Measurements from ENCODE around the gene STK38.
"Not testable (repeated sequence)": the region's sequence is repeated elsewhere in the genome, so short reads cannot be mapped to it uniquely, and the experiment has no call there.

The STK38 gene

GRCh38 chr6:36488221-36488620, 59.1 kb downstream of the STK38 start:
- H3K4me3 ChIP-seq (ENCODE audit: low read depth in 1 of 2, low read length in 2 of 2) = no peak overlapping the region
- peaks cover 61% of the 10 kb centered on the region for H3K36me3 ChIP-seq (ENCODE audit: insufficient read depth, low read length)
- no peak overlapping the region for H3K9ac ChIP-seq (ENCODE audit: low read depth, low read length)
- no peaks in the 10 kb centered on the region for H3K79me2 ChIP-seq (ENCODE audit: insufficient read depth, low read length)
- no peaks in the 10 kb centered on the region for H4K20me1 ChIP-seq (ENCODE audit: insufficient read depth, low read length)
- H2AFZ ChIP-seq (ENCODE audit: low read depth, low read length) = no peak overlapping the region
- no peak for TF ChIP-seq CTCF (IDR thresholded peaks at IDR 0.05; ENCODE audit: borderline replicate concordance, extremely low read depth, low read length, poor library complexity, severe bottlenecking)
- H3K4me2 ChIP-seq (ENCODE audit: insufficient read depth, low read length) = no peak overlapping the region
- DNase-seq (no peak), ATAC-seq (ENCODE audit: insufficient read depth, low read depth) (no peak)
- H3K4me1 ChIP-seq (ENCODE audit: insufficient read depth, low read length) = no peaks in the 10 kb centered on the region
- H3K9me3 ChIP-seq (ENCODE audit: insufficient read depth, low read length, severe bottlenecking) = no peaks in the 10 kb centered on the region
- no peak overlapping the region for H3K27ac ChIP-seq (ENCODE audit: low read length)
- H3K27me3 ChIP-seq (ENCODE audit: insufficient read depth, low read length, poor library complexity) = no peaks in the 10 kb centered on the region

GRCh38 chr6:36487698-36488097, 59.6 kb downstream of the STK38 start:
- H3K4me2 ChIP-seq (ENCODE audit: insufficient read depth, low read length) = no peak overlapping the region
- H4K20me1 ChIP-seq (ENCODE audit: insufficient read depth, low read length) = no peaks in the 10 kb centered on the region
- no peak overlapping the region for H3K4me3 ChIP-seq (ENCODE audit: low read depth in 1 of 2, low read length in 2 of 2)
- H3K36me3 ChIP-seq (ENCODE audit: insufficient read depth, low read length) = peaks cover 59% of the 10 kb centered on the region
- no peaks in the 10 kb centered on the region for H3K79me2 ChIP-seq (ENCODE audit: insufficient read depth, low read length)
- no peak overlapping the region for H3K27ac ChIP-seq (ENCODE audit: low read length)
- ATAC-seq (ENCODE audit: insufficient read depth, low read depth) (no peak), DNase-seq (no peak)
- H3K9me3 ChIP-seq (ENCODE audit: insufficient read depth, low read length, severe bottlenecking) = no peaks in the 10 kb centered on the region
- H2AFZ ChIP-seq (ENCODE audit: low read depth, low read length) = no peak overlapping the region
- no peaks in the 10 kb centered on the region for H3K27me3 ChIP-seq (ENCODE audit: insufficient read depth, low read length, poor library complexity)
- H3K9ac ChIP-seq (ENCODE audit: low read depth, low read length) = no peak overlapping the region
- TF ChIP-seq CTCF (IDR thresholded peaks at IDR 0.05; ENCODE audit: borderline replicate concordance, extremely low read depth, low read length, poor library complexity, severe bottlenecking) = no peak
- TF ChIP-seq EZH2 (IDR thresholded peaks at IDR 0.05; ENCODE audit: borderline replicate concordance, low read depth, low read length, severe bottlenecking) = no peak
- H3K4me1 ChIP-seq (ENCODE audit: insufficient read depth, low read length) = no peaks in the 10 kb centered on the region

- ATAC-seq (ENCODE audit: insufficient read depth, low read depth) = no peak
- Histone ChIP-seq H3K27me3 (ENCODE audit: insufficient read depth, low read length, poor library complexity) (no peaks in the 10 kb centered on the region), H4K20me1 (ENCODE audit: insufficient read depth, low read length) (no peaks in the 10 kb centered on the region), H3K9ac (ENCODE audit: low read depth, low read length) (no peak overlapping the region), H3K4me3 (ENCODE audit: low read depth in 1 of 2, low read length in 2 of 2) (no peak overlapping the region), H3K27ac (ENCODE audit: low read length) (no peak overlapping the region), H2AFZ (ENCODE audit: low read depth, low read length) (no peak overlapping the region), H3K9me3 (ENCODE audit: insufficient read depth, low read length, severe bottlenecking) (no peaks in the 10 kb centered on the region), H3K36me3 (ENCODE audit: insufficient read depth, low read length) (peaks cover 82% of the 10 kb centered on the region), H3K79me2 (ENCODE audit: insufficient read depth, low read length) (no peaks in the 10 kb centered on the region), H3K4me2 (ENCODE audit: insufficient read depth, low read length) (no peak overlapping the region), H3K4me1 (ENCODE audit: insufficient read depth, low read length) (no peaks in the 10 kb centered on the region)
- no peak for TF ChIP-seq CTCF (IDR thresholded peaks at IDR 0.05; ENCODE audit: borderline replicate concordance, extremely low read depth, low read length, poor library complexity, severe bottlenecking)
- no peak for TF ChIP-seq EZH2 (IDR thresholded peaks at IDR 0.05; ENCODE audit: borderline replicate concordance, low read depth, low read length, severe bottlenecking)
- DNase-seq = no peak
Observed at GRCh38 chr6:36484736-36485135, 62.5 kb downstream of the STK38 start.

GRCh38 chr6:36483326-36483725, 64.0 kb downstream of the STK38 start:
- not testable (repeated sequence) for H2AFZ ChIP-seq (ENCODE audit: low read depth, low read length); H3K4me3 ChIP-seq (ENCODE audit: low read depth in 1 of 2, low read length in 2 of 2); H3K4me2 ChIP-seq (ENCODE audit: insufficient read depth, low read length); DNase-seq; H3K4me1 ChIP-seq (ENCODE audit: insufficient read depth, low read length); H3K27me3 ChIP-seq (ENCODE audit: insufficient read depth, low read length, poor library complexity); ATAC-seq (ENCODE audit: insufficient read depth, low read depth); H3K79me2 ChIP-seq (ENCODE audit: insufficient read depth, low read length); H4K20me1 ChIP-seq (ENCODE audit: insufficient read depth, low read length); H3K9me3 ChIP-seq (ENCODE audit: insufficient read depth, low read length, severe bottlenecking); H3K9ac ChIP-seq (ENCODE audit: low read depth, low read length); H3K27ac ChIP-seq (ENCODE audit: low read length)
- H3K36me3 ChIP-seq (ENCODE audit: insufficient read depth, low read length) = peaks cover 82% of the 10 kb centered on the region
